Gastrocnemius medialis (tissue), 4 donors: ENCODE measurements around the gene ATXN2L. TPM values are rescaled to one million over a fixed set of nuclear protein-coding genes. Genes with fewer than 3 reads are reported as not detected.
A peak's percentile ranks its signal among the peaks of the same experiment; 100 is the strongest.

Experiments used
- ATAC-seq, 2 donors: fragments of 150-250 bp; one replicate each; pipeline ENCODE4 v1.9.1; 2016
- DNase-seq, 2 donors: peaks; one replicate each; pipeline ENCODE4 v3.0.0-alpha.2; 2019
- H3K27ac ChIP-seq, 4 donors: fragments of 200-600 bp; sonication (generic); 1 replicate in 1 of 4; 2 replicates in 3 of 4; pipeline ENCODE4 v1.5.1; 2016 to 2018; ENCODE audit warnings: mild to moderate bottlenecking in 2 of 4, moderate library complexity in 1 of 4
- H3K27me3 ChIP-seq, 3 donors: fragments of 200-600 bp; sonication (generic) in 2 of 3; 1 replicate in 1 of 3; 2 replicates in 2 of 3; pipeline versions ENCODE4 v1.5.1 to v1.6.0; 2016 to 2019; ENCODE audit warnings: mild to moderate bottlenecking in 1 of 3, moderate library complexity in 1 of 3
- H3K36me3 ChIP-seq, 2 donors: fragments of 200-600 bp; sonication (generic) in 1 of 2; one replicate each; pipeline ENCODE4 v1.5.1; 2017 to 2018
- H3K4me1 ChIP-seq, 2 donors: fragments of 200-600 bp; sonication (generic) in 1 of 2; one replicate each; pipeline ENCODE4 v1.5.1; 2016 to 2017; ENCODE audit warnings: mild to moderate bottlenecking in 2 of 2
- H3K4me3 ChIP-seq, 4 donors: fragments of 200-600 bp; sonication (generic) in 3 of 4; 1 replicate in 1 of 4; 2 replicates in 3 of 4; pipeline ENCODE4 v1.5.1; 2016 to 2019; ENCODE audit warnings: mild to moderate bottlenecking in 2 of 4
- H3K9me3 ChIP-seq, 3 donors: fragments of 200-600 bp; sonication (generic) in 2 of 3; 1 replicate in 1 of 3; 2 replicates in 2 of 3; pipeline ENCODE4 v1.5.1; 2016 to 2019
- POLR2A ChIP-seq, 2 donors: fragments of 450-650 bp; IDR thresholded peaks; one replicate each; pipeline ENCODE4 v1.6.1; 2017; ENCODE audit warnings: antibody characterized with exemption in 2 of 2, mild to moderate bottlenecking in 2 of 2, moderate library complexity in 2 of 2
- in situ Hi-C, 4 donors: fragments of 200-750 bp; cut with MboI; loops; one replicate each; pipeline versions ENCODE4 v1.15.0 to v1.8.0; 2017; ENCODE audit warnings: low sequenced_read_pairs in 4 of 4
- intact Hi-C: fragments of 100-400 bp; cut with DNase I; formaldehyde crosslinking; loops from one replicate; pipeline ENCODE4 v1.15.1; 2023; ENCODE audit warnings: low total_unique reads
- total RNA-seq, 4 donors: library from RNA; depleted of rRNA; stranded (reverse); fragments of >200 nt; gene quantifications; one replicate each; pipeline versions ENCODE4 v1.1.0 to v1.2.3, GENCODE V29; 2016
- TF ChIP-seq, protein P1 (sequence below), 5 experiments: fragments of 450-650 bp in 3 of 5; fragments of 200-600 bp in 2 of 5; sonication (generic) in 2 of 5; IDR thresholded peaks in 4 of 5; conservative IDR thresholded peaks in 1 of 5; 1 replicate in 4 of 5; 2 replicates in 1 of 5; pipeline ENCODE4 v1.5.1; 2016 to 2019; ENCODE audit warnings: antibody characterized with exemption in 5 of 5, mild to moderate bottlenecking in 3 of 5, moderate library complexity in 3 of 5

Gene ATXN2L
- total RNA-seq, 4 donors from 2014 or later = 24.0 to 68.6 (median 47.7) TPM

DNA sequence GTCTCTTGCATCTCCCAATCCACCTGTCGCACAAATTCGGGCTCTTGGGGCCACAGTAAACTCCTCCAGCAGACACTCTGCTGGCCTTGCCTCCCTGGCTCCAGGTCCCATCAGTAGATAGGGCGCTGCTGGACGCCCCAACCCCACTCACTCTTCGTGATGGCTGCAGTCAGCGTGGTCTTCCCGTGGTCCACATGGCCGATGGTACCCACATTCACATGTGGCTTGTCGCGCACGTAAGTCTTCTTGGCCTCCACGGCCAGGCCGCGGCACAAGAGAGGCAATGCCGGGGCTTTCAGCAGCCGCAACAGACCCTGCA lies 22.9 kb downstream of the ATXN2L start:
- ATAC-seq (no peak), DNase-seq (no peak)
- H3K27me3 ChIP-seq = no peaks in the 10 kb centered on the region
- H3K36me3 ChIP-seq = peaks cover 0 to 42% of the 10 kb centered on the region in 2 donors
- no peaks in the 10 kb centered on the region for H3K9me3 ChIP-seq
- peak overlapping the region; percentile 93 to 100 (median 98) for H3K4me3 ChIP-seq
- peaks cover 20 to 24% of the 10 kb centered on the region in 2 donors for H3K4me1 ChIP-seq
- H3K27ac ChIP-seq = peak overlapping the region; percentile 92 to 96 (median 94)
- intact Hi-C loops (loop anchor here (1.0 to 2.0 kb wide), 4 partner anchors 18 to 105 kb away; partner anchors contain the start of genes ATXN2L, NFATC2IP, RABEP2 and SH2B1), in situ Hi-C loops (loop anchor here in 1 of 4 donors (25.0 kb wide), 1 partner anchor 308 kb away; the partner anchor contains the start of gene NUPR1)
- TF ChIP-seq, protein P1, sequence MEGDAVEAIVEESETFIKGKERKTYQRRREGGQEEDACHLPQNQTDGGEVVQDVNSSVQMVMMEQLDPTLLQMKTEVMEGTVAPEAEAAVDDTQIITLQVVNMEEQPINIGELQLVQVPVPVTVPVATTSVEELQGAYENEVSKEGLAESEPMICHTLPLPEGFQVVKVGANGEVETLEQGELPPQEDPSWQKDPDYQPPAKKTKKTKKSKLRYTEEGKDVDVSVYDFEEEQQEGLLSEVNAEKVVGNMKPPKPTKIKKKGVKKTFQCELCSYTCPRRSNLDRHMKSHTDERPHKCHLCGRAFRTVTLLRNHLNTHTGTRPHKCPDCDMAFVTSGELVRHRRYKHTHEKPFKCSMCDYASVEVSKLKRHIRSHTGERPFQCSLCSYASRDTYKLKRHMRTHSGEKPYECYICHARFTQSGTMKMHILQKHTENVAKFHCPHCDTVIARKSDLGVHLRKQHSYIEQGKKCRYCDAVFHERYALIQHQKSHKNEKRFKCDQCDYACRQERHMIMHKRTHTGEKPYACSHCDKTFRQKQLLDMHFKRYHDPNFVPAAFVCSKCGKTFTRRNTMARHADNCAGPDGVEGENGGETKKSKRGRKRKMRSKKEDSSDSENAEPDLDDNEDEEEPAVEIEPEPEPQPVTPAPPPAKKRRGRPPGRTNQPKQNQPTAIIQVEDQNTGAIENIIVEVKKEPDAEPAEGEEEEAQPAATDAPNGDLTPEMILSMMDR (IDR thresholded peaks at IDR 0.05 in 4 of 5, conservative IDR thresholded peaks at IDR 0.05 in 1 of 5) = no peak
- TF ChIP-seq POLR2A (IDR thresholded peaks at IDR 0.05) = no peak

DNA sequence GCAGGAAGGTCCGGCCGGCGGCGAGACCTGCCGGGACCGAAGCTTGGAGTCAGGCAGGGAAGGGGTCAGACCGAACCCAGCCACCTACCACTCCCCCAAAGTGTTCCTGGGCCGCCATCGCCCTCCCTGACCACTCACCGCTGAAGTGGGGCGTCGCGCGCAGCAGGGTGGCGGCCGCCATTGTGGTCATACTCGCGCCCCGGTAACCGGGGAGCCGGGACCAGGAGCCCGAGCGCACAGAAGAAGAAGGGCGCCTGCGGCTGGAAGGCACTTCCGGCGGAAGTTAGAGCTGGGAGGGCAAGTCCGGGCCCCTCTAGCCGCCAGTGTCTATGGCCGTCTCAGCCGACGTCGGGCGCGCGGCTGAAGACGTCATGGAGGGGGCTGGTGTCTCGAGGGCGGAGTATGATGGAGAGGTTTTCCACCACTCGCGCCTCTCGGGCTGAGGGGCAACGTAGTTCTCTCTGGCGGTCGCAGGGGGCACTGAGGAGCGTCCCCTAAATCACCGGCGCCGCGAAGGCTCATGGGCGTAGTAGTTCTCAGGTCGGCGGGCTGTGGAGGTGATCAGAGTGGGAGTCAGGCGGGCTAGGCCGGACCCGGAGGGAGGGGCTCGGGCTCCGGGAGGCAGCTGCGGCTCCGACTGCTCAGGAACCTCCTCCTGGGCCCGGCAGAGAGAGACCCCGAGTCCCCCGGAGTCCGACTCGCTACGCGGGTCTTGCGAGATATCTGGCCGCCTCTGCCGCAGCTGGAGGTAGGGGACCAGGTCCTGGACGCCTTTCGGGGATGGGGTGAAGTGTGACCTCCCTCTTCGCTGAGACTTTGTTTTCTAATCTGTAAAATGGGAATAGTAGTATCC lies 23.5 kb downstream of the ATXN2L start, which contains the start of gene TUFM:
TUFM (minus strand) TSS at position 269 of the 853 bp plus-strand sequence; CDS start at position 190, 79 bp downstream.
- peak within 1 kb of the TSS; percentile 92 to 96 (median 94) for H3K27ac ChIP-seq
- intact Hi-C loops (loop anchor here (1.0 to 2.0 kb wide), 4 partner anchors 17 to 104 kb away; partner anchors contain the start of genes ATXN2L, NFATC2IP, RABEP2 and SH2B1), in situ Hi-C loops (loop anchor here in 1 of 4 donors (25.0 kb wide), 1 partner anchor 309 kb away; the partner anchor contains the start of gene NUPR1)
- peak within 1 kb of the TSS; percentile 93 to 100 (median 98) for H3K4me3 ChIP-seq
- peak; percentile 72 to 80 for TF ChIP-seq POLR2A (IDR thresholded peaks at IDR 0.05)
- TF ChIP-seq, protein P1 (IDR thresholded peaks at IDR 0.05 in 4 of 5, conservative IDR thresholded peaks at IDR 0.05 in 1 of 5) = peak; percentile 36 to 81 (median 70)
- no peaks in the 10 kb centered on the region for H3K9me3 ChIP-seq
- DNase-seq = peak; percentile 98
- no peaks in the 10 kb centered on the region for H3K27me3 ChIP-seq
- peaks cover 20 to 24% of the 10 kb centered on the region in 2 donors for H3K4me1 ChIP-seq
- peak; percentile 93 to 96 for ATAC-seq
- H3K36me3 ChIP-seq = peaks cover 0 to 37% of the 10 kb centered on the region in 2 donors

DNA sequence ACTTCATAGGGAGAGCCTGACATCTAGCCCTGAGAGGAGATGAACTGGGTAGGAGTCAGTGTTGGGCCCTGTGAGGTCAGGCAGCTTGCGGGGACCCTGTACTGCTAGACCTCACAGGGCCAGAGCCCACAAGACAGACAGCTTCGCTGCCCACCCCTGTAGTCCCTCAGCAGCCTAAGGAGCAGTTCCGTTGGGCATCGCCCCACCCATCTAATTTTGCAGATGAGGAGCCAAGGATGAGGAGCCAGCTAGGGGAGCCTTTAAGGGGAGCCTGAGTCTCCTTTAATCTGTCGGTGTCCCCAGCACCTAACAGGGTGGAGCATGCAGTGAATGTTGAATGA lies 24.1 kb downstream of the ATXN2L start:
- ATAC-seq (peak; percentile 15 to 18), DNase-seq (no peak)
- Histone ChIP-seq H3K27ac (peak overlapping the region; percentile 92 to 96 (median 94)), H3K4me3 (peak overlapping the region; percentile 80 to 100 (median 96)), H3K9me3 (no peaks in the 10 kb centered on the region), H3K27me3 (no peaks in the 10 kb centered on the region), H3K4me1 (peaks cover 20 to 24% of the 10 kb centered on the region in 2 donors), H3K36me3 (peaks cover 0 to 31% of the 10 kb centered on the region in 2 donors)
- intact Hi-C loops (loop anchor here (1.0 to 2.0 kb wide), 4 partner anchors 16 to 103 kb away; partner anchors contain the start of genes ATXN2L, NFATC2IP, RABEP2 and SH2B1), in situ Hi-C loops (loop anchor here in 1 of 4 donors (25.0 kb wide), 1 partner anchor 310 kb away; the partner anchor contains the start of gene NUPR1)
- TF ChIP-seq POLR2A (IDR thresholded peaks at IDR 0.05) = no peak
- TF ChIP-seq, protein P1 (IDR thresholded peaks at IDR 0.05 in 4 of 5, conservative IDR thresholded peaks at IDR 0.05 in 1 of 5) = no peak

DNA sequence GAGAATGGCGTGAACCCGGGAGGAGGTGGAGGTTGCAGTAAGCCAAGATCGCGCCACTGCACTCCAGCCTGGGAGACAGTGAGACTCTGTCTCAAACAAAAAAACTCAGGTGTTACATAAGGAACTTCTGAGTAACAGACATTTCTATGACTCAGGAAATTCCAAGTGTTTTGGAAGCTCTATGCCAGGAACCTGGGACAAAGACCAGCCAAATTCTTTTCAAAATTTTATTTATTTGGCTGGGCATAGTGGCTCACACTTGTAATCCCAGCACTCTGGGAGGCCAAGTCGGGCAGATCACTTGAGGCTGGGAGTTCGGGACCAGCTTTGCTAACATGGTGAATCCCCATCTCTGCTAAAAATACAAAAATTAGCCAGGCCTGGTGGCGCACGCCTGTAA lies 35.6 kb downstream of the ATXN2L start:
- Histone ChIP-seq H3K27ac (peak overlapping the region in 1 of 4 donors; percentile 16), H3K27me3 (no peaks in the 10 kb centered on the region), H3K4me3 (no peak overlapping the region), H3K36me3 (no peaks in the 10 kb centered on the region), H3K9me3 (no peaks in the 10 kb centered on the region), H3K4me1 (peaks cover 0 to 3% of the 10 kb centered on the region in 2 donors)
- ATAC-seq = no peak
- in situ Hi-C loops (no loop called here), intact Hi-C loops (no loop called here)
- DNase-seq = no peak
- no peak for TF ChIP-seq POLR2A (IDR thresholded peaks at IDR 0.05)
- TF ChIP-seq, protein P1 (IDR thresholded peaks at IDR 0.05 in 4 of 5, conservative IDR thresholded peaks at IDR 0.05 in 1 of 5) = no peak
